OCI-LY1 (cell line): ENCODE measurements around the gene SRD5A3.

Source experiments
- H2AFZ ChIP-seq: fragments of 200-600 bp; sonication (generic), shearing (Covaris generic); 2 replicates; pipeline ENCODE4 v1.6.0; 2014; ENCODE audit warnings: antibody characterized with exemption, mild to moderate bottlenecking, low read length
- H3F3A ChIP-seq: fragments of 200-600 bp; sonication (generic), shearing (Covaris generic); 2 replicates; pipeline ENCODE4 v1.6.0; 2014; ENCODE audit warnings: mild to moderate bottlenecking, antibody characterized with exemption, low read length, moderate library complexity; ENCODE audit not compliant: insufficient read depth
- H3K27ac ChIP-seq: fragments of 200-600 bp; sonication (generic); 2 replicates; pipeline ENCODE4 v1.5.1; 2014; ENCODE audit warnings: low read length, mixed run types, mild to moderate bottlenecking, low read depth; ENCODE audit not compliant: poor library complexity, severe bottlenecking
- H3K27me3 ChIP-seq: fragments of 200-600 bp; sonication (generic); 2 replicates; pipeline ENCODE4 v1.6.0; 2014; ENCODE audit warnings: antibody characterized with exemption, mild to moderate bottlenecking, low read length, moderate library complexity; ENCODE audit not compliant: insufficient read depth
- H3K36me3 ChIP-seq: fragments of 200-600 bp; sonication (generic); 2 replicates; pipeline ENCODE4 v1.6.1; 2014; ENCODE audit warnings: mild to moderate bottlenecking, antibody characterized with exemption, low read length, moderate library complexity, mixed read lengths; ENCODE audit not compliant: insufficient read depth
- H3K4me1 ChIP-seq: fragments of 200-600 bp; sonication (generic); 2 replicates; pipeline ENCODE4 v1.5.1; 2014; ENCODE audit warnings: mild to moderate bottlenecking, low read length, moderate library complexity; ENCODE audit not compliant: insufficient read depth, severe bottlenecking
- H3K4me2 ChIP-seq: fragments of 200-600 bp; sonication (generic), shearing (Covaris generic); 2 replicates; pipeline ENCODE4 v1.6.1; 2014; ENCODE audit warnings: low read length
- H3K4me3 ChIP-seq: fragments of 200-600 bp; sonication (generic); 2 replicates; pipeline ENCODE4 v1.5.1; 2014; ENCODE audit warnings: low read length, low read depth, mild to moderate bottlenecking, mixed read lengths; ENCODE audit not compliant: poor library complexity, severe bottlenecking
- H3K79me2 ChIP-seq: fragments of 200-600 bp; shearing (Covaris generic); 2 replicates; pipeline ENCODE4 v1.6.1; 2016; ENCODE audit warnings: mixed run types, low read length, mixed read lengths; ENCODE audit not compliant: insufficient read depth
- H3K9ac ChIP-seq: fragments of 200-600 bp; sonication (generic), shearing (Covaris generic); 2 replicates; pipeline ENCODE4 v1.6.1; 2014; ENCODE audit warnings: mild to moderate bottlenecking, low read length, mixed read lengths
- H3K9me2 ChIP-seq: fragments of 200-600 bp; sonication (generic), shearing (Covaris generic); 2 replicates; pipeline ENCODE4 v1.6.1; 2014; ENCODE audit warnings: low read depth, mild to moderate bottlenecking, low read length, mixed read lengths
- H3K9me3 ChIP-seq: fragments of 200-600 bp; shearing (Covaris generic); 2 replicates; pipeline ENCODE4 v1.6.1; 2014; ENCODE audit warnings: low read length, mixed read lengths
- H4K20me1 ChIP-seq: fragments of 200-600 bp; sonication (generic), shearing (Covaris generic); 2 replicates; pipeline ENCODE4 v1.6.0; 2016; ENCODE audit warnings: mild to moderate bottlenecking, low read length; ENCODE audit not compliant: insufficient read depth
- EZH2 ChIP-seq: fragments of 200-600 bp; sonication (generic), shearing (Covaris generic); IDR thresholded peaks from 2 replicates; pipeline ENCODE4 v1.8.0; 2017; ENCODE audit warnings: borderline replicate concordance, mixed run types, mild to moderate bottlenecking, antibody characterized with exemption, low read length, moderate library complexity, mixed read lengths
- TF ChIP-seq, protein P1 (sequence below): fragments of 200-600 bp; sonication (generic), shearing (Covaris generic); IDR thresholded peaks from 2 replicates; pipeline ENCODE4 v1.5.1; 2017; ENCODE audit warnings: mild to moderate bottlenecking, antibody characterized with exemption, low read length, moderate library complexity, mixed read lengths

SRD5A3 gene

DNA sequence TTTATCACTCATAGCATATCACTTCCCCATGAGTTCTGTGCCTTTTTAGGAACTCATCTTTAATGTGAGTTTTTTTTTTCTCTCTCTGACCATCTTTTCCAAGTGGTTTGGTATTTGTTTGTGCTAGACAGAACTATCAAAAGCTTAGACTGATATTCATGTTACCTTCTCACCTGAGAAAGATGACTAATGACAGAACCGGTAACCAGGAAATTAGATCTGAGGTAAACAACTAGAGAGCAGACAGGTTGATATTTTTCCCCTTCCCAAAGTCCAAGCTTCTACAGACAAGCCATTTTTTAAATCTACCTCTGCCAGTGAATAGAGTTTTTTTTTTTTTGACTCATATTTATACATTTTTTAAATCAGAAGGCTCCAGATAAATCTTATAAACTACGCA lies 17.0 kb upstream of the SRD5A3 start:
- H4K20me1 ChIP-seq = no peaks in the 10 kb centered on the region
- H3K9ac ChIP-seq = no peak overlapping the region
- peaks cover 6% of the 10 kb centered on the region; the same call in 1 of the 2 replicates for H3K9me3 ChIP-seq
- H3K36me3 ChIP-seq = no peaks in the 10 kb centered on the region
- H3K79me2 ChIP-seq = no peaks in the 10 kb centered on the region
- H3K27me3 ChIP-seq = no peaks in the 10 kb centered on the region
- no peak overlapping the region for H3K27ac ChIP-seq
- no peak overlapping the region for H2AFZ ChIP-seq
- H3F3A ChIP-seq = no peaks in the 10 kb centered on the region
- no peaks in the 10 kb centered on the region for H3K4me1 ChIP-seq
- no peak overlapping the region for H3K4me3 ChIP-seq
- TF ChIP-seq EZH2 = no peak
- TF ChIP-seq, protein P1, sequence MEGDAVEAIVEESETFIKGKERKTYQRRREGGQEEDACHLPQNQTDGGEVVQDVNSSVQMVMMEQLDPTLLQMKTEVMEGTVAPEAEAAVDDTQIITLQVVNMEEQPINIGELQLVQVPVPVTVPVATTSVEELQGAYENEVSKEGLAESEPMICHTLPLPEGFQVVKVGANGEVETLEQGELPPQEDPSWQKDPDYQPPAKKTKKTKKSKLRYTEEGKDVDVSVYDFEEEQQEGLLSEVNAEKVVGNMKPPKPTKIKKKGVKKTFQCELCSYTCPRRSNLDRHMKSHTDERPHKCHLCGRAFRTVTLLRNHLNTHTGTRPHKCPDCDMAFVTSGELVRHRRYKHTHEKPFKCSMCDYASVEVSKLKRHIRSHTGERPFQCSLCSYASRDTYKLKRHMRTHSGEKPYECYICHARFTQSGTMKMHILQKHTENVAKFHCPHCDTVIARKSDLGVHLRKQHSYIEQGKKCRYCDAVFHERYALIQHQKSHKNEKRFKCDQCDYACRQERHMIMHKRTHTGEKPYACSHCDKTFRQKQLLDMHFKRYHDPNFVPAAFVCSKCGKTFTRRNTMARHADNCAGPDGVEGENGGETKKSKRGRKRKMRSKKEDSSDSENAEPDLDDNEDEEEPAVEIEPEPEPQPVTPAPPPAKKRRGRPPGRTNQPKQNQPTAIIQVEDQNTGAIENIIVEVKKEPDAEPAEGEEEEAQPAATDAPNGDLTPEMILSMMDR = no peak
- no peaks in the 10 kb centered on the region for H3K9me2 ChIP-seq
- H3K4me2 ChIP-seq = no peak overlapping the region

DNA sequence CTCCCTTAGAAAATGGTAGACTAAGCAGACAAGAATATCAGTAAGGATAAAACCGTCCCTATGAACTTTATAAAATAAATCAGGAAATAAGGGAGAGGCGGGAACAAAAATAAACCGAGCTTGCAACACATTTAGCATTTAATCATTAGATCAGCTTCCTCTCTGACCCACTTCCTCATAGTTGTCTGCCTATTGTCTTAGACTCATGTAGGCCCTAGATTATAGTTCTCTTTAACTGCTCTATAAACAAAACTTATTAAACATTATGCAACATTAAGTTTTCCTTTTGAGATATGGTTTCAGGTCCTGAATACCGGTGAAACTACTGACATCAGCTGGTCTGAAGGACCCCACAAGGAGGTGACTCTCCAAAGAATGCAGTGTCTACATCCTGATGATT lies 15.8 kb upstream of the SRD5A3 start:
- H3K4me3 ChIP-seq = no peak overlapping the region
- H3K4me1 ChIP-seq = no peaks in the 10 kb centered on the region
- H3K9me3 ChIP-seq = peaks cover 6% of the 10 kb centered on the region; the same call in 1 of the 2 replicates
- no peaks in the 10 kb centered on the region for H4K20me1 ChIP-seq
- H2AFZ ChIP-seq = no peak overlapping the region
- H3K36me3 ChIP-seq = no peaks in the 10 kb centered on the region
- no peaks in the 10 kb centered on the region for H3K27me3 ChIP-seq
- no peaks in the 10 kb centered on the region for H3K79me2 ChIP-seq
- no peaks in the 10 kb centered on the region for H3F3A ChIP-seq
- H3K9ac ChIP-seq = no peak overlapping the region
- no peaks in the 10 kb centered on the region for H3K9me2 ChIP-seq
- TF ChIP-seq, protein P1 = no peak
- no peak for TF ChIP-seq EZH2
- H3K27ac ChIP-seq = no peak overlapping the region
- H3K4me2 ChIP-seq = no peak overlapping the region

DNA sequence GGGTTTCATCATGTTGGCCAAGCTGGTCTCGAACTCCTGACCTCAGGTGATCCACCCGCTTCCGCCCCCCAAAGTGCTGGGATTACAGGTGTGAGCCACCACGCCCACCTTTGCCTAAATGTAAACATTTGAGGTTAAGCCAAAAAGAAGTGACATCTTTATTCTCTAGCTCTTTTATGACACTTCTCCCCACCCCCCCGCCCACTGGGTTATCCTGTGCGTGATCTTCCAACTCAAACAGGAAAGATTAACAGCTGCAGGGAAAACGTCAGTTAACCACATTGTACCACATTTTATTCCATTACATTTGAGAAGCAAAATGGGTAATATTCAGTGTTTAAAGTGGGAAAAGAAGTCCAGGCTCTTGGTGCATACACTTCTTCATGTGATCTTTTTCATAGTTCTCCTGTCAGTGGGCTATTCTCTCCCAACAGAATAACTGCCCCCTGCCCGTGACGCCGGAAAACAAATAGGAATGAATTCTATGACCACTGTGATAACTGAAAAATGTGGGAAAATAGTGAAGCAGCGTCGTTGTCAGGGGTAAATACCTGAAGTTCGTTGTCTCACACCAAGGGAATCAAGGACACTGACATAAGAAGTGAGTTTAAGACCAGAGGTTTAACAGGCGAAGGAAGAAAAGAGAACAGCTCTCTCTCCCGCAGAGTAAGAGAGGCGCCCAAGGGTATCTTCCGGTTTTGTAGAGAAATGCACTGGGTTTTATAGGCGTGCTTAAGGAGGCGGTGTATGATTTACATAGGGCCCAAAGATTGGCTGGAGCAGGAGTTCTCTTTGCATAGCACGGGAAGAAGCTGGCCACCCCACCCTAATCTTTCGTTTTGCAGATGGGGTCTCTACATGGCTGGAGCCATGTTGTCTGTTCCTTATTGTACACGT lies 9.7 kb upstream of the SRD5A3 start:
- no peaks in the 10 kb centered on the region for H3K9me3 ChIP-seq
- H3K27ac ChIP-seq = no peak overlapping the region
- no peaks in the 10 kb centered on the region for H3K36me3 ChIP-seq

More for the DNA sequence above, 9.7 kb upstream of the SRD5A3 start:
- H3K4me1 ChIP-seq = no peaks in the 10 kb centered on the region
- TF ChIP-seq EZH2 = no peak
- TF ChIP-seq, protein P1 = no peak
- no peak overlapping the region for H2AFZ ChIP-seq
- no peaks in the 10 kb centered on the region for H3K79me2 ChIP-seq
- H3K27me3 ChIP-seq = no peaks in the 10 kb centered on the region
- H3K9me2 ChIP-seq = no peaks in the 10 kb centered on the region
- H3K4me2 ChIP-seq = no peak overlapping the region
- no peaks in the 10 kb centered on the region for H4K20me1 ChIP-seq
- no peaks in the 10 kb centered on the region for H3F3A ChIP-seq
- no peak overlapping the region for H3K4me3 ChIP-seq
- no peak overlapping the region for H3K9ac ChIP-seq
